ENCODE measurements around the gene IL25.

The IL25 gene

GRCh38 chr14:23354990-23355389, 17.6 kb upstream of the IL25 start:
- no peak for DNase-seq

GRCh38 chr14:23355871-23356435, 16.7 kb upstream of the IL25 start:
- no peak for DNase-seq

GRCh38 chr14:23356662-23357061, 15.9 kb upstream of the IL25 start:
- DNase-seq: no peak

GRCh38 chr14:23357261-23357660, 15.3 kb upstream of the IL25 start:
- peak; percentile 41 for DNase-seq

- peak; percentile 3 for DNase-seq
These were observed 14.6 kb upstream of the IL25 start for GRCh38 chr14:23358042-23358441.

- peak; percentile 43 for DNase-seq
These were observed 13.9 kb upstream of the IL25 start for GRCh38 chr14:23358553-23359166.

GRCh38 chr14:23359167-23359626, 13.4 kb upstream of the IL25 start:
- peak; percentile 42 for DNase-seq

GRCh38 chr14:23359722-23360447, 12.7 kb upstream of the IL25 start:
- peak; percentile 41 for DNase-seq

GRCh38 chr14:23360496-23360895, 12.1 kb upstream of the IL25 start:
- peak; percentile 34 for DNase-seq

GRCh38 chr14:23361320-23361719, 11.3 kb upstream of the IL25 start:
- peak; percentile 21 for DNase-seq

- no peak for DNase-seq
These were observed 10.8 kb upstream of the IL25 start for GRCh38 chr14:23361763-23362162.

- no peak for DNase-seq
These were observed 10.4 kb upstream of the IL25 start for GRCh38 chr14:23362200-23362599.

GRCh38 chr14:23364164-23365035, 8.2 kb upstream of the IL25 start:
- peak; percentile 70 for DNase-seq

- peak; percentile 84 for DNase-seq
These were observed 7.4 kb upstream of the IL25 start, which contains the start of gene EFS for GRCh38 chr14:23365036-23365731. Gene EFS (minus strand): TSS chr14:23365172. CDS start chr14:23365025, 147 bp downstream.

- DNase-seq: no peak
These were observed 6.7 kb upstream of the IL25 start for GRCh38 chr14:23365732-23366425.

GRCh38 chr14:23366426-23366921, 6.1 kb upstream of the IL25 start:
- peak; percentile 90 for DNase-seq

- no peak for DNase-seq
These were observed 2.4 kb upstream of the IL25 start for GRCh38 chr14:23370221-23370620.

GRCh38 chr14:23371865-23372264, 744 bp upstream of the IL25 start:
- no peak for DNase-seq

GRCh38 chr14:23373041-23373440, 432 bp downstream of the IL25 start:
- no peak for DNase-seq

GRCh38 chr14:23375527-23376251, 3.1 kb downstream of the IL25 start:
- no peak for DNase-seq

All from right forelimb (tissue), 1 donor.